Epithelial cell of proximal tubule (primary cell): ENCODE measurements around the gene ORMDL2. TPM values are rescaled to one million over a fixed set of nuclear protein-coding genes. Genes with fewer than 3 reads are reported as not detected.

Experiments
- DNase-seq: peaks from one replicate; pipeline ENCODE4 v3.0.0-alpha.2; 2011; ENCODE audit warnings: low read depth
- H3K4me3 ChIP-seq: 2 replicates; pipeline ENCODE4 v1.5.1; 2011; ENCODE audit warnings: low read depth, mild to moderate bottlenecking, low read length
- CTCF ChIP-seq: conservative IDR thresholded peaks from 2 replicates; pipeline ENCODE4 v1.5.1; 2012; ENCODE audit warnings: low read depth, mild to moderate bottlenecking, low read length
- total RNA-seq: library from RNA; depleted of rRNA; stranded (reverse); fragments of >200 nt; gene quantifications from 2 replicates; pipeline ENCODE4 v1.2.3, GENCODE V29; 2015

ORMDL2 gene
- total RNA-seq, 1 donor from 2014 or later: 40.5 TPM

GRCh38 chr12:55814257-55814656, 3.6 kb upstream of the ORMDL2 start:
- H3K4me3 ChIP-seq: no peak overlapping the region
- TF ChIP-seq CTCF: no peak
- no peak for DNase-seq

GRCh38 chr12:55815473-55815872, 2.4 kb upstream of the ORMDL2 start:
- TF ChIP-seq CTCF: no peak
- peak overlapping the region; percentile 99 for H3K4me3 ChIP-seq
- no peak for DNase-seq

DNA sequence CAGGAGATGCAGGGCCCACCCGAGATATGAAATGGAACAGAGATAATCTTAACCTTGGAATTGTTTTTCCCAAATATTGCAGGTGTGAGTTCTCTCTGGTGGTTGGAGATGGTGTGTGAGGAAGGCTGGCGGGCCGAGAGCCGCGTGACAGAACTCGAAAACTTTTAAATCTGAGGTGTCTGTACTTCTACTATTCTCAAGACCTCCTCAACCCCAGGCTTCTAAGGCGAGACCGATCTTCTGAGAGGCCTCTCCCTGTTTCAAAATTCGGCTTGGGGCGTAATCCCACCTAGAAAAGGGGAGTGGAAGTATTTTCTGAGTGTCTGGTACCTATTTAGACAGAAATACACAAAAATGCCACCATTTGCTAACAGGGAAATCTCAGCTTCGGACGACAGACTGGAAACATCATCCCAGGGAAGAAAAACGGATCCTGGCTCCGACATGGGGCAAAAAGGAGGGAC, 928 bp upstream of the ORMDL2 start:
- TF ChIP-seq CTCF: no peak
- H3K4me3 ChIP-seq: peak overlapping the region; percentile 99
- DNase-seq: no peak

- TF ChIP-seq CTCF: no peak
- peak overlapping the region; percentile 99 for H3K4me3 ChIP-seq
- no peak for DNase-seq
Measured at GRCh38 chr12:55818140-55818728, 393 bp downstream of the ORMDL2 start.

GRCh38 chr12:55818886-55819285, 1.0 kb downstream of the ORMDL2 start:
- peak overlapping the region; percentile 99 for H3K4me3 ChIP-seq
- no peak for TF ChIP-seq CTCF
- DNase-seq: no peak

GRCh38 chr12:55820679-55821078, 2.8 kb downstream of the ORMDL2 start:
- DNase-seq: no peak
- H3K4me3 ChIP-seq: no peak overlapping the region
- TF ChIP-seq CTCF: peak; percentile 38

DNA sequence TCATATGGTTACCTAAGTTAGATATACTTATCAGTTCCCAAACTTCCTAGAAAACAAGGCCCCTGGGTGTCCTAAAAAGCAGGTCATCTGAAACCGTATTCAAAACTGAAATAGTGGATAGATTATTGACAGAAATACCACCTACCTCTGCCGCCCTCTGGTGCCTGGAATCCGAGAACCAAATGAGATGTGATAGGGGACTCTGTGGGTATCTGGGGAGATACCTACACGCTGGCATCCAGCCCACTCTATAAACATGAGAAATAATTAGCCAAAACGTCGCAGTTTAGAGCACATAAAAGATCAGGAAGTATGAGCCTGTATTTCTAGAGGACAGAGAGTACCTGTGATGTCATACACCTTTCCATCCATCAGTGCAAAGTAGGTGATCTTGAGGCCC, 4.4 kb downstream of the ORMDL2 start:
- peak; percentile 74 for TF ChIP-seq CTCF
- DNase-seq: no peak
- H3K4me3 ChIP-seq: no peak overlapping the region
